H9 (cell line): ENCODE measurements around the gene SLC34A1. TPM values are rescaled to one million over a fixed set of nuclear protein-coding genes. Genes with fewer than 3 reads are reported as not detected.

Experiments
- DNase-seq: peaks from one replicate; pipeline ENCODE4 v3.0.0-alpha.2; 2017
- H2AFZ ChIP-seq: one replicate; pipeline ENCODE4 v1.6.1; 2013; ENCODE audit warnings: mild to moderate bottlenecking, low read length, control low read depth, moderate library complexity
- H2AK5ac ChIP-seq: 2 replicates; pipeline ENCODE4 v1.6.1; 2013; ENCODE audit warnings: low read length, control low read depth, mixed read lengths; ENCODE audit not compliant: insufficient read length
- H2BK120ac ChIP-seq: one replicate; pipeline ENCODE4 v1.6.1; 2013; ENCODE audit warnings: low read depth, mild to moderate bottlenecking, low read length, control low read depth, inconsistent platforms; ENCODE audit not compliant: poor library complexity, severe bottlenecking
- H2BK12ac ChIP-seq: 2 replicates; pipeline ENCODE4 v1.6.1; 2013; ENCODE audit warnings: low read length, control low read depth, mixed read lengths, low read depth; ENCODE audit not compliant: insufficient read length
- H2BK15ac ChIP-seq: 2 replicates; pipeline ENCODE4 v1.6.1; 2013; ENCODE audit warnings: low read depth, low read length, control low read depth
- H2BK20ac ChIP-seq: one replicate; pipeline ENCODE4 v1.6.1; 2013; ENCODE audit warnings: low read depth, mild to moderate bottlenecking, low read length, control low read depth, inconsistent platforms; ENCODE audit not compliant: poor library complexity, severe bottlenecking
- H2BK5ac ChIP-seq: 2 replicates; pipeline ENCODE4 v1.6.1; 2013; ENCODE audit warnings: low read length, control low read depth, mixed read lengths; ENCODE audit not compliant: insufficient read length
- H3K14ac ChIP-seq: 2 replicates; pipeline ENCODE4 v1.6.1; 2013; ENCODE audit warnings: low read length, control low read depth; ENCODE audit not compliant: insufficient read depth
- H3K18ac ChIP-seq: 2 replicates; pipeline ENCODE4 v1.6.1; 2013; ENCODE audit warnings: low read depth, mild to moderate bottlenecking, mixed read lengths, low read length, control low read depth; ENCODE audit not compliant: insufficient read length
- H3K23ac ChIP-seq: 2 replicates; pipeline ENCODE4 v1.6.1; 2013; ENCODE audit warnings: low read length, control low read depth, mixed read lengths, low read depth; ENCODE audit not compliant: insufficient read length
- H3K23me2 ChIP-seq: 2 replicates; pipeline ENCODE4 v1.6.1; 2013; ENCODE audit warnings: low read depth, mild to moderate bottlenecking, mixed read lengths, low read length, control low read depth; ENCODE audit not compliant: insufficient read length, poor library complexity, severe bottlenecking
- H3K27ac ChIP-seq: 2 replicates; pipeline ENCODE4 v1.5.1; 2013; ENCODE audit warnings: low read length, control low read depth, mixed read lengths, low read depth; ENCODE audit not compliant: insufficient read length
- H3K27me3 ChIP-seq: 2 replicates; pipeline ENCODE4 v1.6.1; 2013; ENCODE audit warnings: low read length, control low read depth, inconsistent platforms; ENCODE audit not compliant: insufficient read depth
- H3K4ac ChIP-seq: 2 replicates; pipeline ENCODE4 v1.6.1; 2013; ENCODE audit warnings: low read depth, mild to moderate bottlenecking, control low read depth, inconsistent platforms, low read length, moderate library complexity
- H3K4me1 ChIP-seq: 2 replicates; pipeline ENCODE4 v1.6.1; 2013; ENCODE audit warnings: low read length, control low read depth, inconsistent platforms; ENCODE audit not compliant: insufficient read depth
- H3K4me2 ChIP-seq: 2 replicates; pipeline ENCODE4 v1.6.1; 2013; ENCODE audit warnings: low read length, control low read depth, mixed read lengths; ENCODE audit not compliant: insufficient read length, insufficient read depth
- H3K56ac ChIP-seq: 2 replicates; pipeline ENCODE4 v1.6.1; 2013; ENCODE audit warnings: low read depth, mild to moderate bottlenecking, mixed read lengths, low read length, control low read depth; ENCODE audit not compliant: insufficient read length
- H3K79me1 ChIP-seq: 2 replicates; pipeline ENCODE4 v1.6.1; 2013; ENCODE audit warnings: low read depth, mild to moderate bottlenecking, moderate library complexity, low read length, control low read depth, inconsistent platforms; ENCODE audit not compliant: insufficient read depth, poor library complexity, severe bottlenecking
- H3K79me2 ChIP-seq: 2 replicates; pipeline ENCODE4 v1.6.1; 2013; ENCODE audit warnings: low read length, control low read depth, inconsistent platforms; ENCODE audit not compliant: insufficient read depth
- H3K9ac ChIP-seq: 2 replicates; pipeline ENCODE4 v1.6.1; 2013; ENCODE audit warnings: low read length, control low read depth, mixed read lengths; ENCODE audit not compliant: insufficient read length; ENCODE audit errors: extremely low read depth
- H3K9me3 ChIP-seq: one replicate; pipeline ENCODE4 v1.6.1; 2013; ENCODE audit warnings: low read depth, low read length, inconsistent platforms; ENCODE audit not compliant: control insufficient read depth
- H3T11ph ChIP-seq: one replicate; pipeline ENCODE4 v1.6.1; 2013; ENCODE audit warnings: mild to moderate bottlenecking, low read length, control low read depth, inconsistent platforms
- H4K20me1 ChIP-seq: one replicate; pipeline ENCODE4 v1.6.1; 2013; ENCODE audit not compliant: control insufficient read depth, insufficient read length, insufficient read depth
- H4K5ac ChIP-seq: 2 replicates; pipeline ENCODE4 v1.6.1; 2013; ENCODE audit warnings: low read depth, mild to moderate bottlenecking, mixed read lengths, low read length, control low read depth; ENCODE audit not compliant: insufficient read length
- H4K8ac ChIP-seq: replicated peaks from 2 replicates; pipeline ENCODE4 v1.6.1; 2013; ENCODE audit warnings: low read length, control low read depth, mixed read lengths, low read depth; ENCODE audit not compliant: insufficient read length
- H4K91ac ChIP-seq: 2 replicates; pipeline ENCODE4 v1.6.1; 2013; ENCODE audit warnings: low read depth, mild to moderate bottlenecking, moderate library complexity, mixed read lengths, low read length, control low read depth; ENCODE audit not compliant: insufficient read length
- H3K27ac Mint-ChIP-seq, 3 experiments: 2 replicates in 2 of 3; 3 replicates in 1 of 3; pipeline ENCODE4 v1.8.0; 2020 to 2021; ENCODE audit warnings: mixed read lengths in 3 of 3, mild to moderate bottlenecking in 1 of 3, moderate library complexity in 1 of 3
- H3K27me3 Mint-ChIP-seq: 2 replicates; pipeline ENCODE4 v1.8.0; 2021; ENCODE audit warnings: low read depth, mild to moderate bottlenecking, moderate library complexity, mixed read lengths
- H3K36me3 Mint-ChIP-seq, 3 experiments: 2 replicates in 2 of 3; 3 replicates in 1 of 3; pipeline ENCODE4 v1.8.0; 2020 to 2021; ENCODE audit warnings: low read depth in 3 of 3, mixed read lengths in 3 of 3; ENCODE audit not compliant: insufficient read depth in 1 of 3
- H3K4me1 Mint-ChIP-seq, 2 experiments: 2 replicates each; pipeline ENCODE4 v1.8.0; 2020; ENCODE audit warnings: mixed read lengths in 2 of 2
- H3K4me3 Mint-ChIP-seq, 2 experiments: 2 replicates in 1 of 2; 3 replicates in 1 of 2; pipeline ENCODE4 v1.8.0; 2020 to 2021; ENCODE audit warnings: mild to moderate bottlenecking in 2 of 2, mixed read lengths in 2 of 2, moderate library complexity in 1 of 2
- H3K9me3 Mint-ChIP-seq, 2 experiments: 2 replicates in 1 of 2; 3 replicates in 1 of 2; pipeline ENCODE4 v1.8.0; 2020; ENCODE audit warnings: mild to moderate bottlenecking in 2 of 2, mixed read lengths in 2 of 2, moderate library complexity in 1 of 2
- WGBS: extraction: QIAGEN DNeasy Blood & Tissue Kit; methylation state at CpG from one replicate; pipeline ENCODE4 v1.1.7; 2013; ENCODE audit warnings: missing lambda C conversion rate, low lambda C conversion rate, mixed read lengths; ENCODE audit not compliant: insufficient read length; ENCODE audit errors: extremely low coverage; 5-methylcytosine and 5-hydroxymethylcytosine counted together
- total RNA-seq: library from RNA; stranded (reverse); gene quantifications from 2 replicates; pipeline ENCODE4 v1.2.1, GENCODE V29; 2021
- TF ChIP-seq, protein P1 (sequence below): fragments of 200-600 bp; sonication (generic); conservative IDR thresholded peaks from 3 replicates; pipeline ENCODE4 v1.8.0; 2021; ENCODE audit warnings: antibody characterized with exemption, mild to moderate bottlenecking

SLC34A1 gene
- total RNA-seq, 1 experiment from 2014 or later, result not detected

DNA sequence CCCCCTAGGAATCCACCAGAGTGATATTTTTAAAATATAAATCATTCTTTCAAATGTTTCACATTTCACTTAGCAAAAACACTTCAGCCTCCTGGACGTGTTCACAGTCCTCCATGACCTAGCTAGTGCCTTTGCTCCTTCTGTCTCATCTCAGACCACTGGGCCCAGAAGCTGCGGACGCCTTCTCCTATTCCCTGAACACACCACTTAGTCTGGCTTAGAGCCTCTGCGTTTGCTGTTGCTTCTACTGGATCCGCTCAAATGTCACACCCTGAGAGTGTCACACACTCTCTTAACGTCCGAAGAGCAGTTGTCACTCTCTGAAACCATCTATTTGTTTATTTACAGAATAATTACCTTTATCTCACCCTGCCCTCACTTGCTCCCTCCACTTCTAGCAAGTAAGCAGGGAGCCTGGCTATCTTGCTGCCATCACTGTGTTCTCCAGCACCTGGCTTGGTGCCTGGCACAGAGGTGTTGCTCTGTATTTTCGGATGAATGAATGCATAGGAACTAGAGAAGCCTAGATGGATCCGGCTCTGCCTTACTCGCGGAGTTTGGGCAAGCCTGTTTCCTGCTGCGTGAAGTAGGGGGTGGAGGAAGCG, 41.1 kb downstream of the SLC34A1 start:
- Histone ChIP-seq H3K56ac (no peak overlapping the region), H3K9me3 (no peaks in the 10 kb centered on the region), H3K27ac (peak overlapping the region; percentile 66), H2AK5ac (peak overlapping the region; percentile 33), H2BK15ac (no peak overlapping the region), H3K79me1 (no peaks in the 10 kb centered on the region), H3K79me2 (no peaks in the 10 kb centered on the region; the same call in 1 of the 2 replicates), H3K4ac (no peak overlapping the region; the same call in 1 of the 2 replicates), H4K20me1 (no peaks in the 10 kb centered on the region), H3K4me1 (no peaks in the 10 kb centered on the region; the same call in 1 of the 2 replicates), H2BK120ac (peak overlapping the region; percentile 64), H4K91ac (no peak overlapping the region), H2BK5ac (no peak overlapping the region), H3K14ac (peak overlapping the region; percentile 95; the same call in 1 of the 2 replicates), H2AFZ (no peak overlapping the region), H3K23ac (no peak overlapping the region), H3K4me2 (peak overlapping the region; percentile 78), H3K18ac (peak overlapping the region; percentile 85), H2BK20ac (peak overlapping the region; percentile 86), H3K27me3 (no peaks in the 10 kb centered on the region), H4K8ac (no peak overlapping the region), H3K23me2 (peaks cover 4% of the 10 kb centered on the region), H4K5ac (peak overlapping the region; percentile 27), H2BK12ac (peak overlapping the region; percentile 21), H3K9ac (peak overlapping the region; percentile 42), H3T11ph (peak overlapping the region; percentile 20)
- no CpG with 5 or more reads among the region's 13 CpGs for WGBS
- Mint-ChIP-seq H3K4me3 (peak overlapping the region; percentile 81 to 89), H3K27me3 (peaks cover 5% of the 10 kb centered on the region; the same call in 1 of the 2 replicates), H3K9me3 (no peaks in the 10 kb centered on the region), H3K27ac (peak overlapping the region in 2 of 3 experiments; percentile 98 to 99; a peak in 4 of 7 replicates), H3K36me3 (peaks cover 0 to 8% (median 6%) of the 10 kb centered on the region in 3 experiments; a peak in 4 of 7 replicates), H3K4me1 (peaks cover 24 to 32% of the 10 kb centered on the region in 2 experiments)
- TF ChIP-seq, protein P1, sequence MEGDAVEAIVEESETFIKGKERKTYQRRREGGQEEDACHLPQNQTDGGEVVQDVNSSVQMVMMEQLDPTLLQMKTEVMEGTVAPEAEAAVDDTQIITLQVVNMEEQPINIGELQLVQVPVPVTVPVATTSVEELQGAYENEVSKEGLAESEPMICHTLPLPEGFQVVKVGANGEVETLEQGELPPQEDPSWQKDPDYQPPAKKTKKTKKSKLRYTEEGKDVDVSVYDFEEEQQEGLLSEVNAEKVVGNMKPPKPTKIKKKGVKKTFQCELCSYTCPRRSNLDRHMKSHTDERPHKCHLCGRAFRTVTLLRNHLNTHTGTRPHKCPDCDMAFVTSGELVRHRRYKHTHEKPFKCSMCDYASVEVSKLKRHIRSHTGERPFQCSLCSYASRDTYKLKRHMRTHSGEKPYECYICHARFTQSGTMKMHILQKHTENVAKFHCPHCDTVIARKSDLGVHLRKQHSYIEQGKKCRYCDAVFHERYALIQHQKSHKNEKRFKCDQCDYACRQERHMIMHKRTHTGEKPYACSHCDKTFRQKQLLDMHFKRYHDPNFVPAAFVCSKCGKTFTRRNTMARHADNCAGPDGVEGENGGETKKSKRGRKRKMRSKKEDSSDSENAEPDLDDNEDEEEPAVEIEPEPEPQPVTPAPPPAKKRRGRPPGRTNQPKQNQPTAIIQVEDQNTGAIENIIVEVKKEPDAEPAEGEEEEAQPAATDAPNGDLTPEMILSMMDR, result no peak
- no peak for DNase-seq
